Transverse colon (tissue), 4 donors: Measurements from ENCODE around the gene ZMAT3. TPM values are rescaled to one million over a fixed set of nuclear protein-coding genes. Genes with fewer than 3 reads are reported as not detected.

ENCODE experiments used
- DNase-seq: peaks from one replicate; pipeline ENCODE4 v3.0.0-alpha.2; 2019
- H3K27ac ChIP-seq, 4 donors: fragments of 200-600 bp; sonication (generic); 2 replicates each; pipeline ENCODE4 v1.5.1; 2016 to 2018; ENCODE audit warnings: inconsistent platforms in 4 of 4
- H3K27me3 ChIP-seq: fragments of 200-600 bp; sonication (generic); 2 replicates; pipeline ENCODE4 v1.5.1; 2017; ENCODE audit warnings: inconsistent platforms
- H3K36me3 ChIP-seq, 4 donors: fragments of 200-600 bp; sonication (generic); 2 replicates each; pipeline ENCODE4 v1.5.1; 2017 to 2019; ENCODE audit warnings: inconsistent platforms in 4 of 4
- H3K4me1 ChIP-seq, 4 donors: fragments of 200-600 bp; sonication (generic); 2 replicates each; pipeline ENCODE4 v1.5.1; 2017 to 2020; ENCODE audit warnings: inconsistent platforms in 4 of 4
- H3K4me3 ChIP-seq, 4 donors: fragments of 200-600 bp; sonication (generic); 1 replicate in 1 of 4; 2 replicates in 3 of 4; pipeline versions ENCODE4 v1.5.1 to v1.6.1; 2017 to 2019; ENCODE audit warnings: inconsistent platforms in 4 of 4
- H3K9me3 ChIP-seq, 2 donors: fragments of 200-600 bp; sonication (generic); 2 replicates each; pipeline ENCODE4 v1.5.1; 2017 to 2019; ENCODE audit warnings: inconsistent platforms in 2 of 2
- CTCF ChIP-seq, 5 experiments: fragments of 200-600 bp in 3 of 5; fragments of 450-650 bp in 2 of 5; sonication (generic) in 3 of 5; IDR thresholded peaks; 1 replicate in 2 of 5; 2 replicates in 3 of 5; pipeline ENCODE4 v1.5.1; 2016 to 2017; ENCODE audit warnings: antibody characterized with exemption in 5 of 5, inconsistent platforms in 3 of 5, mild to moderate bottlenecking in 2 of 5, moderate library complexity in 1 of 5
- EP300 ChIP-seq: sonication (generic); formaldehyde crosslinking; IDR thresholded peaks from one replicate; pipeline ENCODE4 v1.6.1; 2017; ENCODE audit warnings: antibody characterized with exemption, low read depth
- POLR2A ChIP-seq: fragments of 450-650 bp; IDR thresholded peaks from one replicate; pipeline ENCODE4 v1.6.1; 2016; ENCODE audit warnings: antibody characterized with exemption, mild to moderate bottlenecking, moderate library complexity
- POLR2AphosphoS5 ChIP-seq, 3 donors: sonication (generic); formaldehyde crosslinking; IDR thresholded peaks; one replicate each; pipeline ENCODE4 v1.6.1; 2016; ENCODE audit warnings: antibody characterized with exemption in 3 of 3
- WGBS, 2 donors: methylation state at CpG; one replicate each; pipeline ENCODE4 v1.1.5; 2018; ENCODE audit warnings: low coverage in 1 of 2; 5-methylcytosine and 5-hydroxymethylcytosine counted together
- in situ Hi-C, 4 donors: fragments of 200-750 bp; cut with MboI; loops; one replicate each; pipeline versions ENCODE4 v1.15.0 to v1.15.1; 2017; ENCODE audit warnings: low sequenced_read_pairs in 3 of 4, low pct_ligation_motif_present in 1 of 4, low pct_unique_long_range_greater_than_20kb in 1 of 4
- intact Hi-C: fragments of 100-400 bp; cut with DNase I; formaldehyde crosslinking; loops from one replicate; pipeline ENCODE4 v1.15.1; 2023; ENCODE audit warnings: low total_unique reads
- total RNA-seq, 4 donors: library from RNA; depleted of rRNA; stranded (reverse); fragments of >200 nt; gene quantifications; one replicate each; pipeline ENCODE4 v1.1.0, GENCODE V29; 2016

ZMAT3 gene
- total RNA-seq, 4 donors from 2014 or later = 6.4 to 11.7 (median 9.7) TPM

- DNase-seq = no peak
- Histone ChIP-seq H3K9me3 (no peaks in the 10 kb centered on the region), H3K36me3 (no peaks in the 10 kb centered on the region), H3K27me3 (no peaks in the 10 kb centered on the region), H3K4me3 (no peak overlapping the region), H3K27ac (no peak overlapping the region), H3K4me1 (no peaks in the 10 kb centered on the region)
- intact Hi-C loops = loop anchor here (10.0 kb wide), 1 partner anchor 52 kb away; no protein-coding TSS in a partner anchor
- 73 to 79% methylated on average over 3 of the region's 3 CpGs for WGBS, 2 donors
- in situ Hi-C loops = no loop called here
- no peak for TF ChIP-seq POLR2AphosphoS5 (IDR thresholded peaks at IDR 0.05)
- TF ChIP-seq POLR2A = no peak
- TF ChIP-seq CTCF (IDR thresholded peaks at IDR 0.05) = no peak
- no peak for TF ChIP-seq EP300
Observed at GRCh38 chr3:179082416-179082815, 10.8 kb upstream of the ZMAT3 start.

- Histone ChIP-seq H3K27ac (no peak overlapping the region), H3K4me1 (no peaks in the 10 kb centered on the region), H3K9me3 (no peaks in the 10 kb centered on the region), H3K27me3 (no peaks in the 10 kb centered on the region), H3K36me3 (no peaks in the 10 kb centered on the region), H3K4me3 (no peak overlapping the region)
- in situ Hi-C loops (no loop called here), intact Hi-C loops (loop anchor here (10.0 kb wide), 1 partner anchor 53 kb away; no protein-coding TSS in a partner anchor)
- WGBS, 2 donors = 79 to 90% methylated on average over 2 of the region's 2 CpGs
- no peak for TF ChIP-seq EP300
- TF ChIP-seq POLR2A = no peak
- no peak for TF ChIP-seq POLR2AphosphoS5 (IDR thresholded peaks at IDR 0.05)
- TF ChIP-seq CTCF (IDR thresholded peaks at IDR 0.05) = no peak
- DNase-seq = no peak
Observed at GRCh38 chr3:179081885-179082284, 10.3 kb upstream of the ZMAT3 start.

GRCh38 chr3:179079537-179079936, 7.9 kb upstream of the ZMAT3 start:
- no peaks in the 10 kb centered on the region for H3K27me3 ChIP-seq
- no peak for TF ChIP-seq CTCF (IDR thresholded peaks at IDR 0.05)
- TF ChIP-seq EP300 = no peak
- no peak for TF ChIP-seq POLR2AphosphoS5 (IDR thresholded peaks at IDR 0.05)
- H3K9me3 ChIP-seq = no peaks in the 10 kb centered on the region
- WGBS, 2 donors = 92 to 94% methylated on average over 2 to 4 of the region's 4 CpGs
- no peaks in the 10 kb centered on the region for H3K4me1 ChIP-seq
- DNase-seq = no peak
- H3K36me3 ChIP-seq = no peaks in the 10 kb centered on the region
- H3K27ac ChIP-seq = no peak overlapping the region
- no peak overlapping the region for H3K4me3 ChIP-seq
- intact Hi-C loops (no loop called here), in situ Hi-C loops (no loop called here)

GRCh38 chr3:179076243-179077027, 4.8 kb upstream of the ZMAT3 start:
- WGBS, 2 donors = 51 to 66% methylated on average over 4 of the region's 4 CpGs
- Histone ChIP-seq H3K9me3 (no peaks in the 10 kb centered on the region), H3K4me1 (peaks cover 0 to 5% (median 2%) of the 10 kb centered on the region in 4 donors), H3K27me3 (no peaks in the 10 kb centered on the region), H3K27ac (no peak overlapping the region), H3K4me3 (no peak overlapping the region), H3K36me3 (no peaks in the 10 kb centered on the region)
- intact Hi-C loops = no loop called here
- no peak for DNase-seq
- in situ Hi-C loops = no loop called here
- no peak for TF ChIP-seq EP300
- no peak for TF ChIP-seq POLR2AphosphoS5 (IDR thresholded peaks at IDR 0.05)
- no peak for TF ChIP-seq CTCF (IDR thresholded peaks at IDR 0.05)
- no peak for TF ChIP-seq POLR2A
